ENCODE measurements around the gene NR2E3.

Gene NR2E3

DNA sequence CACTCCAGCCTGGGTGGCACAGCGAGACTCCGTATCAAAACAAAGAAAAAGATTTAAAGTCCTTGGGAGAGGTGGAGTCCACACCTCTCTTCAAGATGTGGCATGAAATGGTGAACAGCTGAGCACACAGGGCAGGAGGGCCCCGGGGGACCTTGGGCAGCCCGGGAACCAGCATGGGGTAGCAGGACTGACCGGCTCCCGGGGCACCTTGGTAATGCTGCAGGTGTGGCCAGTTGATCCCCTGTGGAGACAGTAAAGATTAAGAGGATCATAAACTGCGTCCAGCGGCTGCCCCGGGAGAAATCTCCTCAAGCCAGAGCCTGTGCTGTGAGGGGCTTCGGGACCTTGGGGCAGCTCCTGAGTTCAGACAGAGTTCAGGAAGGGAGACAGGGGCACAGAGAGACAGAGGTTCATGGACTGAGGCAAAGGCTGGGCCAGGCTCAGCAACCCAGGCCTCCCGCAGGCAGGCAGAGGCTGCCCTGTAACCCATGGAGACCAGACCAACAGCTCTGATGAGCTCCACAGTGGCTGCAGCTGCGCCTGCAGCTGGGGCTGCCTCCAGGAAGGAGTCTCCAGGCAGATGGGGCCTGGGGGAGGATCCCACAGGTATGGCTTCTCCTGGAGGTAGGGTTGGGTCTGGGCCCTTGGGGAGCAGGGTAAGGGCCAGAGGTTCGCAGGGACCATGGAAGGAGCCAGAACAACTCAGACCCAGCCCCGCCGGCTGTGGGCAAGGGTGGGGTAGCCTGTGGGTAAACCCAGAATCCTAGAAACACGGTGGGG, at the start of gene NR2E3:
NR2E3 (plus strand) TSS at position 299 of the 780 bp plus-strand sequence; CDS start at position 489, 190 bp downstream.
- no peak for DNase-seq

GRCh38 chr15:71760852-71761251, 49.5 kb upstream of the NR2E3 start:
- no peak for DNase-seq

DNA sequence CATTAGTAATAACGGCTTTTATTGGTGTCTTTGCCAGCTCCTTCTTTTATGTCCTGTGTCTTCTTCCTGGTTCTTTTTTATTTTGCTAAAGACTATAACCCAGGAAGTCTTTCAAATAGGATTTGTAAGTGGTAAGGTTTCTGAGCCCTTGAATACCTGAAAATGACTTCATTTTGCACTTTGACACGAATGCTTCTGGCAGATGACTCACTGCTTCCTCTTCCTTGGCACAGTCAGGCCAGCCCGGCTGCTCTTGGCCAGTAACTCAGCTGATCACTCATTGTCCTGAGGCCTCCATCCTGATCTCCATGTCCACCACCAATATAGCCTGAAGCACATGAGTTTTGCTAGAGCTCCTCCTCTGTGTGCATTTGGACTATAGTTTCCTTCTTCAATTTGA, 48.7 kb upstream of the NR2E3 start:
- no peak for DNase-seq

DNA sequence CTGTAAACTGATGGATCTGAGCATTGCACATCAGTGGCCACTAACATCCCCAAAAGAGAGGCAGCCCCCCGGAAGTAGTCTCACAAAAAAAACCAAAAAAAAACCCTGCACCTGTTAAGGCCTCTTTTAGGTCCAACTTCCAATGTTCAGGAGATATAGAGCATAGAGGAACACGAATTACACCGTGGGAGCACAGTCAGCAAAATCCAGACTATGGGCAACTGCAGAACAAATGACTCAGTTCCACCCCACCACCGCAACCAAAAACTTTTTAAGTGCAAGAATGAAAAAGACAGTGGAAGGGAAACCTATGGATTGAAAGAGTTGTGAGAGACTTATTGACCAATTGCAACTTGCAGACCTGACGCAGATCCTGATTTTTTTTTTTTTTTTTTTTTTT, 42.2 kb upstream of the NR2E3 start:
- no peak for DNase-seq

DNA sequence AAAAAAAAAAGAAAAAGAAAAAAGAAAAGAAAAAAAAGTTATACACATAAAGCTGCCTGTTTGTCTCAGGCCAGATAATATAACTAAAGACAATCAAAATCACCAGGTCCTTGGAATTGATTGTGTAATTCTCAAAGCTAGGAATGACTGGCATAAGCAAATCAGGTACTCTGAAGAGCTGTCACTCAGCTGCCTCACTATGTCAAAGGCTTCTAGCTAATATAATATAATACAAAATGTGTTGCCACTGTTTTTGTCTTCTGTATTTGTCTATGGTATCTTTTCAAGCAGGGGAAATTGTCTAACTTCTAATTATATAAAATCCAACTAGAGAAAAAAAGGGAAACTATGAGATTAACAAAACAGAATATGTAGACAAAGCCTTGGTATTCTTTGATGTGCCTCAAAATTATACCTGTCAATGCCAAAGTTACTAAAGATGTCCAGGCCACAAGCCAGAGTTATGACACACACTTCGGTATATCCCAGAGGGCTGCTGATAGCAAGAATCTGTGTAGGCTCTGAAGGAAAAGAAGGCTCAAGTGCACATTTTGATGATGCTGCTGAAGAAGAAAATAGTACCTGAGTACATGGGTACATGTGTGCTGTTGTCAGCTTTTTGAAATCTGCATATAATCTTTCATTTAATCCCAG, 37.0 kb upstream of the NR2E3 start:
- no peak for DNase-seq

DNA sequence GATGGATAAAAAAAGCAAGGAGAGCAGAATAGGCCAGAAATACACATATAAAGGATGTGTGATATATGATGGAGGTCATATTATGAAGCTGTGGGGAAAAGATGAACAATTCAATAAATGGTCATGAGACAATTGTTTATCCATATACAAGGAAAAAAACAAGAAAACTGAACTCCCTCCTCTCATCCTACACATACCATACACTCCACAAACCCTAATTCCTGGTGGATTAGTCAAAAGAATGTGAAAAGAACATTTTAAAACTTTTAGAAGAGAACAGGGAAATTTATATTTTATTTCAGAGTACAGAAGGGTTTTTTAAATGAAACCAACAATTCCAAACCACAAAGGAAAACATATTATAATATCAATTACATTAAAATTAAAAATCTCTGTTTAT, 34.5 kb upstream of the NR2E3 start:
- no peak for DNase-seq

DNA sequence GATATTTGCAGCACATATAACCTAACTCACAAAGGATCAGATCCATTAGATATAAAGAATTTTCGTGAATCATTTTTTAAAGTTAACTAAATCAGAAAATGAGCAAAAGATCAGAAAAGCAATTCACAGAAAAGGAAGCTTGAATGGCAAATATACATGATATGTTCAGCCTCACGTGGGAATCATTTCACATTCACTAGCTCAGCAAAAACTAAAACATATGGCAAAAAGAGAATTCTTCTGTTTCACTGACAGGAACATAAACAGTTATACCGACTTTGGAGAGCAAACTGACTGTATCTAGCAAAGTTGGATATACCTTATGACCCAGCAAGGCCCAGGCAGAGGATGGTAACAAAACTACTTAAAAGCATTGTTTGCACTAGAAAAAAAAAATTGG, 34.0 kb upstream of the NR2E3 start:
- no peak for DNase-seq

DNA sequence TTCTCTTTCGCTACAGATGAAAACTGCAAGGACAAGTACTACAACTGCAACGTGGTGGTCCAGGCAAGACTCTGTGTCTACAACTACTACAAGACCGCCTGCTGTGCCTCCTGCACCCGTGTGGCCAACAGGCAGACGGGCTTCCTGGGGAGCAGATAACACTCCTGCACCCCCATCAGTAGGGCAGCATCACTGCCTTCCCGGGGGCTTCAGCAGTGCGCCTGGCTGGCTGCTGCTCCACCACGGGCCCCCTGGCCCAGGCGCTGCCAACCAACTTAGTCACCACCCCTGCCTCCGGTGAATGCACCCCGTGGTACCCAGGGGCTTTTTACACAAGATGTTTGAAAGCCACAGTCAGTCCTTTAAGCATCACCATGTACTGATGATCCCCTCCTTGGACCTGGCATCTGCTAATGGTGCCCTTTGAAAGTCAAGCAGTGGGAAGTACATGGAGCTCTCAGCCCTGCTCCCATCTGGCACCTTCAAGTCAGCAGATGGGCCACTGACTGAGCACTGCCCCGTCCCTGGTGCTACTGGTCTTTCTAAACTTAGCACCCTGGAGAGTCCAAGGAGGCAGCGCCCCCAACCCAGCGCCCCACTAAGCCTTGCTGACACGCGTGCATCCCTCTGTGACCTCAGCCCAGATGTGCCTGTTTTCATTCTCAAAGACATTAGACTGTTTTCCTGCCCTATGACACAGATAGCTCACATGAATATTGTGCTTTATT, 33.0 kb upstream of the NR2E3 start:
- DNase-seq, result no peak

GRCh38 chr15:71779073-71779797, 31.1 kb upstream of the NR2E3 start:
- DNase-seq, result no peak

- no peak for DNase-seq
Observed at GRCh38 chr15:71780115-71780976, 30.0 kb upstream of the NR2E3 start.

- no peak for DNase-seq
Observed at GRCh38 chr15:71781179-71781964, 29.0 kb upstream of the NR2E3 start.

DNA sequence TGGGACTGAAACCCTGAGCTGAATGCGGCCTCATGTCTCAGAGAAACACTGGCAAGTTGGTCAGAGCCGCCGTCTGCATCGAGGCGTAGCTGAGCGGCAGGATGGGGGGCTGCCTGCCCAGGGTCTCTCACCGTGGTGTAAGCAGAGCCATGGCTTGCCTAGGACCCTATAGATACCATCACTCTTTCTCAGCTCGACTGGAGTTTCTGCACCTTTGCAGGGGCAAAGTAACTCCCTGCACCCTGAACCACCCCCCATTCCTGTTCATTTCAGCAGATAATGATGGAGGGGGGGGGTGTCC, 28.4 kb upstream of the NR2E3 start:
- no peak for DNase-seq

- no peak for DNase-seq
Observed at GRCh38 chr15:71782422-71783165, 27.8 kb upstream of the NR2E3 start.

- DNase-seq, result no peak
Observed at GRCh38 chr15:71784719-71785118, 25.6 kb upstream of the NR2E3 start.

DNA sequence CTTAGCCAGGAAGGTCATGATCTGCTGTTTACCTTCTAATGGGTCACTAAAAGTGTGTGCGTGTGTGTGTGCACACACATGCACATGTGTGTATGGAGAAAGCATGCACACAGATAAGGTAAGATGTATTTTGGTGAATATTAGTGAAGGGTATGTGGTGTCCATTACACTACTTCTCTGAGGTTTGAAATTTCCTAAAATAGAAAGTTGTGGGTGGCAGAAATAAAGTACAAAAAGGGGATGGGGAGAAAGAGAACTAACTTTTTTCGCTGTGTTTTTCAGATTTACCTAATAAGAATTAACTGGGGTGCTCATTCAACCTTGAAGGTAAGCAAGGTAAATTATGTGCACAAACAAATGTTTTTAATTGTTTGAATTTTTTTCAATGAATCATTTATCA, 24.4 kb upstream of the NR2E3 start:
- DNase-seq, result no peak

DNA sequence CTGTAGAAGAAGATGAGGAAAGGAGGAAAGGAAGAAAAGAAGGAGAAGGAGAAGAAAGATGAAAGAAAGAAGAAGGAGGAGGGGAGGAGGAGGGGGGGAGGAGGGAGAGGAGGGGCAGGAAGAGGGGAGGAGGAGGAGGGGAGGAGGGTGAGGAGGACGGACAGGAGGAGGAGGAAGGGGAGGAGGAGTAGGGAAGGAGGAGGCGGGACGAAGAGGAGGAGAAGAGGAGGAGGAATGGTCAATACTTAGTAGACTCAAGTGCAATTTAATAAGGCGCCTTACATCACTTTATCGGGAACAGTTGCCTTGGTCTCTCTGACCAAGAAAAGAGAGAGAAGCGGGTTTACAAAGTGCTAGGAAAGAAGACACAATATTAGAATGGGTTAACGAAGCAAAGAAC, 23.7 kb upstream of the NR2E3 start:
- DNase-seq, result no peak

- no peak for DNase-seq
Observed at GRCh38 chr15:71788646-71789579, 21.4 kb upstream of the NR2E3 start.

- no peak for DNase-seq
Observed at GRCh38 chr15:71789616-71790015, 20.7 kb upstream of the NR2E3 start.

DNA sequence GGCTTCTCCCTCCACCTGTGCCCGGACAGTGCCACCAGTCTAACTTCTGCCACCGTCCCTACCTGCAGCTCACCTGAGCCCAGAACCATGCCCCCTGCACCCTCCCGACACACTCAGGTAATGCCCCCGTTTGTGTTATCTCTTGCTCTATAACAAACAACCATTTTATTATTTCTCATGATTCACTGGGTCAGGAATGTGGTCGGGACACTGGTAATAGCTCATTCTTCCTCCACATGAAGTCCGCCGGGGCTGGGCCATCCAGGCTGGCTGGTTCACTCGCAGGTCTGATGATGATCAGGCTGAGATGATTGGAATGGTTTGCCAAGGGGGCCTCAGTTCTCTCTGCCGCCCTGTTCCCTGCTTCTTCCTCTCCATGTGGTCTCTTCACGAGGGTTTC, 20.3 kb upstream of the NR2E3 start:
- no peak for DNase-seq

DNA sequence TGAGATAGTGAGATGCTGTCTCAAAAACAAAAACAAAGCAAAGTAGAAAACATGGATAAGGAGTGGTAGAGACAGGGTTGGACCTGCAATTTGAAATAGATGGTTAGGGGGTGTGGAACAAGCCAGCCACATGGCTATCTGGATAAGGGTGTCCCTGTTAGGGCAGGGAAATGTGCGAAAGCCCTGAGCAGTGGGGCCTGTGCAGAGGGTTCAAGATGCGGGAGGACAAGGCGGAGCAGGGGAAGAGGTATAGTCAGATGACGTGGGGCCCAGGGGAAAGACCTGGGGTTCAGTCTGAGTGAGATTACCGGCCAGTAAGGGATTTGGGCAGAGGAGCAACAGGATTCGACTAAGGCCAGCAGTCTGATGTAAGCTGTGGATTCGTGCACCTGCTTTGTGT, 18.4 kb upstream of the NR2E3 start:
- no peak for DNase-seq

Data from NCI-H2081 treated with DMSO at 0.1 percent for 48 hours (cell line).